Measurements from ENCODE around the gene WDR26. TPM values are rescaled to one million over a fixed set of nuclear protein-coding genes. Genes with fewer than 3 reads are reported as not detected.

The WDR26 gene
- total RNA-seq, 1 donor from 2014 or later: 83.9 TPM

DNA sequence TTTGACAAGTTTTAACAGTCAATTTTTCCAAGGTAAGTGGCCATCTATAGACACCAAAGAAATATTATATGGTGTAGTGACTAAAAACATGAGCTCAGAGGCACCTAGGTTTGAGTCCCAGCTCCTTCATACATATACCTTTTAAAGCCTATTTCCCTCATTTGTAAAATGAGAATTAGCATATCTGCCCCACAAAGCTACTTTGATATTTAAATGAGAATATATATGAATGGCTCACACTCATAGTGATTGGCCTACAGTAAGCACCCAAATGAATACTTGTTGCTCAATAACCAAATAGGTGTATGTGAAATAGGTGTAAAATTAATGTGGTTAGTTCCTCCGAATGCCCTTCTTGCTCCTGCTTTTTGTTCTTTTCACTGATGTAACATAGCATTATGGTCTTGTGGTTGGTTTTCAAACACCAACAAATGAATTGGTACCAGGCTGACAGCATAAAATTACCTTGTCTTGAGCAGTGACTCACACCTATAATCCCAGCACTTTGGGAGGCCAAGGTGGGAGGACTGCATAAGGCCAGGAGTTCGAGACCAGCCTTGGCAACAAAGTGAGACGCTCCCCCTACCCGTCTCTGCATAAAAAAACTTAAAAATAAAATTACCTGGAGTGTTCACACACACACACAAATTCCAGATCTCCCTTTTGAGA lies 52.6 kb downstream of the WDR26 start:
- TF ChIP-seq CTCF (IDR thresholded peaks at IDR 0.05; ENCODE audit: unreplicated experiment): no peak
- peak overlapping the region; percentile 37 for H3K27ac Mint-ChIP-seq
- no peak for DNase-seq (ENCODE audit: low spot score, unreplicated experiment)
- H3K4me3 Mint-ChIP-seq (ENCODE audit: low read depth): no peak overlapping the region
- H3K36me3 Mint-ChIP-seq (ENCODE audit: insufficient read depth): peaks cover 11% of the 10 kb centered on the region
- H3K9me3 Mint-ChIP-seq (ENCODE audit: low read depth): no peaks in the 10 kb centered on the region
- H3K4me1 Mint-ChIP-seq (ENCODE audit: low read depth): peaks cover 9% of the 10 kb centered on the region
- H3K27me3 Mint-ChIP-seq: no peaks in the 10 kb centered on the region

GRCh38 chr1:224380003-224380402 lies 54.6 kb downstream of the WDR26 start:
- Mint-ChIP-seq H3K4me3 (ENCODE audit: low read depth) (no peak overlapping the region), H3K27ac (peak overlapping the region; percentile 4), H3K36me3 (ENCODE audit: insufficient read depth) (peaks cover 15% of the 10 kb centered on the region), H3K9me3 (ENCODE audit: low read depth) (no peaks in the 10 kb centered on the region), H3K4me1 (ENCODE audit: low read depth) (no peaks in the 10 kb centered on the region), H3K27me3 (no peaks in the 10 kb centered on the region)
- no peak for TF ChIP-seq CTCF (IDR thresholded peaks at IDR 0.05; ENCODE audit: unreplicated experiment)
- no peak for DNase-seq (ENCODE audit: low spot score, unreplicated experiment)

DNA sequence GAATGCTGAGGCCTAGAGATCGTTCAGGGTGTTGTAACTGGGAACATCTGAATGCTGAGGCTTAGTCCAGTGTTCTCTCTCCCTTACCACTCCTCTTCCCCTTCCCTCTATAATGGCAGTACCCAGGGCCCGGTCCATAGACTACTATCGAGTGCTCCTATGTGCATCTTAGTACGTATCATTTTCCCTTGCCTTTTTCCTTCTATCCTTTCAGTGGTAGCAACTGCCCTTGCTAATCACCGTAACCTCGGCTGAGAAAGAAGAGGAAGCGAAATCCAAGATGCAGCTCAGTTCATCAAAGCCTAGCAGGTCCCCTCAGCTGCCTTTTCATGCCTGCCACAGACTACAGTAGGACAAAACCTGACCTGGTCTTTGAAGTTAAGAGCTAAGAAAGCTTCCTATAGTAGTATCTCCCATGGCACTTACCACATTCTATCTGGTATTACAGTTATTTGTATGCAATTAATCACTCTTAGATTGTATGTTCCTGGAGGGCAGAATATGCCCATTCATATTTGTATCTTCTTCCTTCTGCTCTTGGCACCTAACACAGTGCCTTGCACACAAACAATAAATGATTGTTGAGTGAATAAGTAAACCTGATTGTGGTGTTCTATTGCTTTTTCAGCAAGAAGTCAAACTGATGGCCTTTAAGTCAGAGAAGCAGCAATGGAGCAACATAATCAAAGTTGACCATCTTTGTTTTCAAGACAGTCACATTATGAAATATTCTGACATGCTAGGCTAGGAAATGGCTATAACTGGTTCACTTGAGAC lies 55.6 kb downstream of the WDR26 start:
- no peaks in the 10 kb centered on the region for H3K4me1 Mint-ChIP-seq (ENCODE audit: low read depth)
- TF ChIP-seq CTCF (IDR thresholded peaks at IDR 0.05; ENCODE audit: unreplicated experiment): no peak
- H3K9me3 Mint-ChIP-seq (ENCODE audit: low read depth): no peaks in the 10 kb centered on the region
- no peak overlapping the region for H3K4me3 Mint-ChIP-seq (ENCODE audit: low read depth)
- H3K36me3 Mint-ChIP-seq (ENCODE audit: insufficient read depth): peaks cover 17% of the 10 kb centered on the region
- H3K27ac Mint-ChIP-seq: peak overlapping the region; percentile 57
- DNase-seq (ENCODE audit: low spot score, unreplicated experiment): no peak
- H3K27me3 Mint-ChIP-seq: no peaks in the 10 kb centered on the region

GRCh38 chr1:224377676-224378006 lies 57.0 kb downstream of the WDR26 start:
- DNase-seq (ENCODE audit: low spot score, unreplicated experiment): no peak
- Mint-ChIP-seq H3K27ac (peak overlapping the region; percentile 56), H3K4me3 (ENCODE audit: low read depth) (no peak overlapping the region), H3K27me3 (no peaks in the 10 kb centered on the region), H3K9me3 (ENCODE audit: low read depth) (no peaks in the 10 kb centered on the region), H3K36me3 (ENCODE audit: insufficient read depth) (peaks cover 19% of the 10 kb centered on the region), H3K4me1 (ENCODE audit: low read depth) (no peaks in the 10 kb centered on the region)
- no peak for TF ChIP-seq CTCF (IDR thresholded peaks at IDR 0.05; ENCODE audit: unreplicated experiment)

DNA sequence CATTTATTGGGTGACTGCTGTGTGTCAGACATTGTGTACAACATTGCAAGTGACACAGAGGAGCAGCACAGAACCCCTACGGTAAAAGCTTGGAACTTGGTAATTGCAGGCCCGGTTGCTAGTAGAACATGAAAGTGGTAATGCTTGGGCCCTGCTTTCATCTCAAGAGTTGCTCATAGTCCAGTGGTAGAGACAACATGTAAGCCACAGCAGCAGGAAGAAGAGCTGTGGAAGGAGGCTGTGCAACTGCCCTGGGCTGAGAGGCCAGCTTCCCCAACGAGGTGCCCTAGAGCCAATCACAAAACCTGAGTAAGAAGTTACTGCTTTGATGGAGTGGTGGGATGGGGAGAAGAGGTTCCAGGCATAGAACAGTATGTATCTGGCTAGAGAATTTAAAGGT lies 59.5 kb downstream of the WDR26 start:
- Mint-ChIP-seq H3K27ac (peak overlapping the region; percentile 73), H3K27me3 (no peaks in the 10 kb centered on the region), H3K36me3 (ENCODE audit: insufficient read depth) (peaks cover 26% of the 10 kb centered on the region), H3K9me3 (ENCODE audit: low read depth) (no peaks in the 10 kb centered on the region), H3K4me3 (ENCODE audit: low read depth) (no peak overlapping the region), H3K4me1 (ENCODE audit: low read depth) (no peaks in the 10 kb centered on the region)
- no peak for TF ChIP-seq CTCF (IDR thresholded peaks at IDR 0.05; ENCODE audit: unreplicated experiment)
- no peak for DNase-seq (ENCODE audit: low spot score, unreplicated experiment)

Data from progenitor cell of endocrine pancreas (in vitro differentiated cells).